ENCODE measurements around the gene KDR.

Gene KDR

DNA sequence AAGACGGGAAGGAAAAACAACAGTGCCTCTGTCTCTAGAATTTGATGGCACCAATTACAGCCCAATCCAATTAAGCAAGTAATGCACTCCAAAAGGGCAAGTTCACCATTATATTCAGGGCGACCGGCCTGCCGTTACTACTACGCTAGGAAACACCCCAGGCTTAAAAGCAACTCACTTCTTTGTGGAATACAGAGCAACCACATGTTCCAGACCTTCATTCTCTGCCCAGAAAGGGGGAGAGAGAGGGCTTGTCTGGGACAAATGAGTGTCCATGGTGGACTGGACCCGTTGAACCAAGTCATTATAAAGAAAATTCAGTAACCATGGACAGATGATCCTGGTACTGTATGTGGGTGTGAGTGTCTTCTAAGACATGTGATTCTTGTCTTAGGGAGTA lies 1.6 kb downstream of the KDR start:
- DNase-seq: no peak

DNA sequence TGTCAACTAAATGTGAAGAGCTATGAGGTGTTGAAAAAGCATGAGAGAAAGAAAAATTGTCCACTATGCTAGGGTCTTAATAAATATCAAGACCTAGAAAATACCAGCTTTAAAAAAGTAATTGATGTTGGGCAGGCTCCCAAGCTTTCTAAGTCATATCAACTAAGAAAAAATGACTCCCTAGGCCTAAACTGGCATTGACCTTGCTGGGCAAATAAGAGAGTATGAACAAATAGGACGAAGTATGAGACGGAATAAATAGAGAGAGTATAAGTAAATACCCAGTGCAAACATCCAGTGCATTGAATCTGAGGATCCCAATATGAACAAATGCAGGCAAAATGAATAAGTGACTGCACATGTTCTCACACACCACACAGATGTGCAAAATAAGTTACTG lies 3.2 kb downstream of the KDR start:
- no peak for DNase-seq

DNA sequence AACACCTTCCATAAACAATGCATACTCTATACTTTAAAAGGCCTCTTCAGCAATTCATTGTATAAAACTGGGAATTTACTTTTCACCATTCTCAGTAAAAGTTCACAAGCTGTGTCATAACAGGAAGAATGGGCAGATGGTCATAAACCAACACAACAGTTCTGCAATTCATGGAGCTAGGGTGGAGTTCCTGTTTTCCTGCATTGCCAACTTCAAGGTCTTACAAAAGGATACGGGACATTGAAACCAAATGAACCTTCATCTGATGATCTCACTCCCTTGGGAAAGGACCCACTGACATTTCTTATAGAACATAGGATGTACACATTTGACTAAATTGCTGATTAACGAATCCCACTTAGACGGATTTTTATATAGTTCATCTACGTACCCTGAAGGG lies 4.1 kb downstream of the KDR start:
- peak; percentile 64 to 85 (median 74) for DNase-seq

DNA sequence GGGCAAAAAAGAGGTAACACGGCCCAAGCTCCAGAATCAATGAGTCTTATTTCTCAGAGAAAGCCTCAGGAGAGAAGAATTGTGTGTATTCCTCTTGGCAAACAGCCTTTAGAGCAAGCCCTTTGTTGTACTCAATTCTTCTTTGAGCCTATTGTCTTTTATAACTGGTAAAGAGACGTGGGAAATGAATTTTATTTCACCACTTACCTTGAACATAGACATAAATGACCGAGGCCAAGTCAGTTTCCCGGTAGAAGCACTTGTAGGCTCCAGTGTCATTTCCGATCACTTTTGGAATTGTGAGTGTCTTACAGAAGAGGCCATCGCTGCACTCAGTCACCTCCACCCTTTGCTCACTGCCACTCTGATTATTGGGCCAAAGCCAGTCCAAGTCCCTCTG lies 7.0 kb downstream of the KDR start:
- DNase-seq: no peak

DNA sequence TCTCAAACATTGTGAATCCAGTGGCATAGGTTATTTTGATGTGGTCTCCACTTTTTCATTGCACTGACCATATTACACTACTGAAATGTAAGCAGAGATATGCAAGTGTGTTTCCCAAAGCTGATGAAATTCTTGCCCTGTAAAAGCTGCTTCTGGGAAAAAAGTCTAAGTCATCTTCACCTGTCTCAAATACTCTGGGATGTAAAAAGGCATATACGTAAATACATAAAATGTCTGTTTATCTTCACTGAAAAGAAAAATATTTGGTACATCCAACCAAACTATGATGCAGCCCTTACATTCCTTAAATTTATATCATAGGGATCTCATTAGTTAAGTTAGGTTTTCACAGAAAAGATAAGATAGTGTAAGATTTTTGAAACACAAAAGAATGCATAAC lies 7.9 kb downstream of the KDR start:
- no peak for DNase-seq

DNA sequence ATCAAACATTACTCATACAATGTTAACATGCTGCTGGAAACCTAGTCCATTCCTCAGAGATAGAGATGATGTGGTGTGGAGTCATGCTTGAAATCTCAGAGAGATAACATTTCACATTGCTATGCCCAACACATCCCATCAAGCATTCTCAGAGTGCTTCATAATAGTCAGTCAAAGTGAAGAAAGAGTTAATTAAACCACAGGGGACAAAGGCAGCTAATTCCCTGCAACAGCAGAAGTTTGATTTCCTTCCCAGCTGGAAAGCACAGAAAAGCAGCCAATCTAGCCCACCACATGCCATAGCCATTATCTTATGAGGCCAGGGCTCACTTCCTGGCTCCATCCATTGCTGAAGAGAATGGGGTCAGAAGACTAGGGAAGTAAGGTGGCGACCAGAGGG lies 8.9 kb downstream of the KDR start:
- no peak for DNase-seq

DNA sequence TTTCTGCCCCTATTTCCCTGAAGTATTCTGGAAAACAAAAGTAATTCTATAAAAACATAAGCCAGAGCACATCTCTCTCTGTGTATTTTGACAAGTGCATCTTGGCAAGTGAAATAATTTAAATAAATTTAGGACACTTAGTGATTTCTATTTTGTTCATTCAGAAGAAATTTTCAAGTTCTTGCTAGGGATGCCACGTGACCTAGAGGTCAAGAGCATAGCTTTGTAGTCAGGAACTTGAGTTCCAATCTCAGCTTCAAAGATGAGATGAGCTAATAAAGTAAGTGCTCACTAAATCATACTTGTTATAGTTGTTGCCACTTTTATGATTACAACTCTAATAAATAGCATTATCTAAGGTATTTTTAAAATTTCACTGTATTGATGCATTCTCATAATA lies 13.8 kb downstream of the KDR start:
- no peak for DNase-seq

DNA sequence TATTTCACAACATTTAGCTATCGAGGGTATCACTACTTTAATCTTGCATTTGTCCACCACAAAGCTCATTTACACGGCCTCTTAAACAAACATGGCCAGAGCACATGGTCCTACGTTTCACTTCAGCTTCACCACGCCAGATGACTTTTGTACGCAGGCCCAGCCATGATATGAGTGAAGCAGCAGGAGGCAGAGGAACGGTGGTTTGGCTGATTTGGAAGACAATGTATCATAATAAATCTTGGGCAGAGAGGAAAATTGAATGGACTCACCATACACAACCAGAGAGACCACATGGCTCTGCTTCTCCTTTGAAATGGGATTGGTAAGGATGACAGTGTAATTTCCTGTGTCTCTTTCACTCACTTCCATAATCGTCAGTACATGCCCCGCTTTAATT lies 15.3 kb downstream of the KDR start:
- DNase-seq: no peak

DNA sequence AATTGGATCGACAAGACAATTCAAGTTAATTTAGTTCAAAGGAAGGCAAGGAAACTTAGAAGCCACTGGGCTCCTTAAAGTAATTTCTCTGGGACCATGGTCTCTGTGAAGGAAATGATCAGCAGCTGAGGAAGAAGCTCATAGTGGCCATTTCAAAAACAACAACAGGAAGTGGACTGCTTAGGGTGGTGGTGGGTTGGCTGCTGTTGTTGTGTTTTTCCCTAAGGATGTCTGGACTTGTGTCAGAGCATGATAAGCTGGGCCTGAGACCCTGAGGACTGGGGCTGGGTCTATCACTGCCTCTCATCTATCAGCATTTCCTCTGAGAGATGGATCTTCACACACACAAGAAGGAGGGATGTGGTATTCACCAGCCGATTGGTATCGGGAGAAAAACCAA lies 18.3 kb downstream of the KDR start:
- no peak for DNase-seq

DNA sequence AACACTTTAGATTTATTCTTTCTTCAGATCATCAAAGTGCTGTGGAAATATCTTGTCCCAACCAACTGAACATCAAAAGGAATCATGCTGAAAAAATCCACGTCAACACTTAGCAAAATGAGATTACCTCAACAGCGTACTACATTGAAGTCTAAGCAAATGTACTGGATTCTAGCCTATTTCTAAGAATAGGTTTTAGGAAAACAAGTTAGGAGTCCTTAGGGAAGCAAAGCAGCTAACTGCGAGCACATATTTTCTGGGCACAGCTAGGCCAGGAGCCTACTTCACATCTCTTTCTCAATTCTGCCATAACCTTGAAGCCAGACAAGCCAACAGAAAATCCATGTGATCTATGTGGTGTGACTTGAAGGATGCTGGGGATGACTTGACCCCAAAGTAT lies 22.2 kb downstream of the KDR start:
- DNase-seq: no peak

DNA sequence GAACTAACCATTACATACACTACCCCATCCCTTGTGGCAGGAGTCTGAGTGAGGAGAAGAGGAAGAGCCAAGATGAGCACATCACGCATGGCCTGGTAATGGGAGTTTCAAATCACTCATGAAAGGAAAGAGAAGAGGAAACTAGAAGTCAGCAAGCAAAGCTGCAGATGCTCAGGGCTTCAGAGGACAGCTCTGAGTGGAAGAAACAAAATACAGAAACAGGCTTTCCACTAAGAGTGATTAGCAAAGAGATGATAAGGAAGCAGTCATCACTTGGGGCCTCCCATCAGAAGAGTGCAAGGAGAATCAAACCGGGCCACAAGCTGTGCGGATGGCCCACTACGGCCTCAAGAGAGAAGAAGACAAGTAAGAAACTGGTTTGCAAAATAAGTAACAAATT lies 25.6 kb downstream of the KDR start:
- no peak for DNase-seq

DNA sequence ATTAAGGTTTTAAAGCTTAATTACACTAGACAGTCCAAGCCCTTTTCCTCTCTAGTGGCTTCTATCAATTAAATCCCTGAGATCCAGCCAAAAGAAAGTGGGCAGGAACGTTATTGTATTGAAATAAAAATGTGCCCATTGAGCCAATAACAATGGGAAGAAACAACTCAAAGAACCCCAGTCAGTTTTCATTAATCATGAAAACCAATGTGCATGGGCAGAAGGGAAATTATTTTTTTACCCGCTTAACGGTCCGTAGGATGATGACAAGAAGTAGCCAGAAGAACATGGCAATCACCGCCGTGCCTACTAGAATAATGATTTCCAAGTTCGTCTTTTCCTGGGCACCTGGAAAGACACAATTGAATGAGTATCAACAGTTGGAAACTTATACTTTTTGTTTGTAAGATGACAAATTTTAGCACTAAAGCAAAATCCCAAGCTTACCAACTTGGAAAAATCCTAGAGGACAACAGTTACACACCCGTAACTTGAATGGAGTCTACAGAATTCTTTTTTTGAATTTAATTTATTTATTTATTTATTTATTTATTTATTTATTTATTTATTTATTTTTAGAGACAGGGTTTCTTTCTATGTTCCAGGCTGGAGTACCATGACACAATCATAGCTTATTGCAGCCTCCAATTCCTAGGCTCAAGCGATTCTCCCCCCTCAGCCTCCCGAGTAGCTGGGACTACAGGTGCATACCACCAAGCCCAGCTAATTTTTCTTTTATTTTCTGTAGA lies 26.8 kb downstream of the KDR start:
- DNase-seq: no peak

DNA sequence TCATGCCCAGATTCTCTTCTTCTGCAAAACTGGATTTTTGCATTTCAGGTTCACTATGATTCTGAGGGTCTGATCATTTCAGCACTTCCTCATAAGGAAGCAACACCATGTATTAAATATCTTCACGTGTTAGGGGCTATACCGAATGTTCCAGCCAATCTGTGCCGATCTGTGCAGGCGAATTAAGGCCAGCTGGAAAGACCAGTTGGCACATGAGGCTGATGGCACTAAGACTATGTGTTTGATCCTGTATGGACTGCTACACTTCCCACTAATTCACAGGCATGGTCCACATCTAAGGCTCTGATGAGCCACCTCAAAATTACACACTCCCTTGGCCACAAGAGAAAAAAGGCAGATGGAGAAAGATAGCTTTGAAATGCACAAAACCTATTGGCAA lies 28.8 kb downstream of the KDR start:
- no peak for DNase-seq

DNA sequence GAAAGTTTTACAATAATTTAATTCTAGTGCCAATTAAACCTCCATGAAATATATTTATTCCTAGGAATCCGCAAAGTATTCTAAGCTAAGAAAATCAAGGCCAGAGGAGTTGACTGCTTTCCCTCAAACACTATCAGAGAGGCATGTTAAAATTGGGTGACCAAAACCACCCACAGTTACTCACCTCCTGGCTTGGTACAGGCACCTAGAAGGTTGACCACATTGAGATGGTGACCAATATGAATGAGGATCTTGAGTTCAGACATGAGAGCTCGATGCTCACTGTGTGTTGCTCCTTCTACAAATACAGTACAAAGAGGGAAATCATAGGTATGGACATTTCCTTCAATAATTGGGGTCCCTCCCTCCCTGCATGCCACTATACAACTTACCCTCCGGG lies 29.4 kb downstream of the KDR start:
- no peak for DNase-seq

DNA sequence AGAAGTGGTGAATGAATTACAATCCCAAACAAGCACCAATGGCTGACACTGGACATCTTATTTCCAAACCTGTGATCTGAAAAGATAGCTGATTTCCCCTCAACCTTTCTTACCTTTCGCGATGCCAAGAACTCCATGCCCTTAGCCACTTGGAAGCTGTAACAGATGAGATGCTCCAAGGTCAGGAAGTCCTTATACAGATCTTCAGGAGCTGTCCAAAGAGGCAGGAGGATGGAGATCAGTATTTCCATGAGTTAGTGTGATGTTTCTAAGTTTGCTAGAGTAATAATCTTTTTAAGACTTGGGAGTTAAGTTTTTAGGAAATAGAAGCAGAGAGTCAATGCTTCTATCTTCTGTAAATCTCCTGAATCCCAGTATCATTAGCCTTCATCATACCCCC lies 32.9 kb downstream of the KDR start:
- DNase-seq: no peak

DNA sequence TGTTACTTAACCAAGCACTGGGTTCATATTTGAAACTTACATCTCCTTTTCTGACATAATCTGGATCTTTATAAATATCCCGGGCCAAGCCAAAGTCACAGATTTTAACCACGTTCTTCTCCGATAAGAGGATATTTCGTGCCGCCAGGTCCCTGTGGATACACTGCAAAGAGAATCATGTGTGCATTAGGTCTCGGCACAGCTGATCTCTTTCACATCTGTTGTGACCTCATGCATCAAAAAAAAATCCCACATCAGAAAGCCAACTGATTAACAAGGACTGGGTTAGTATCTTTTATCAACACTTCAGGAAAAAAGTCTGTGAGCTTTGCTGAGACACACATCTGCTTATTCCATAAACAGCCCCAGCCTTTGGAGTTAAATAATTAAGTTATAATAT lies 35.5 kb downstream of the KDR start:
- no peak for DNase-seq

DNA sequence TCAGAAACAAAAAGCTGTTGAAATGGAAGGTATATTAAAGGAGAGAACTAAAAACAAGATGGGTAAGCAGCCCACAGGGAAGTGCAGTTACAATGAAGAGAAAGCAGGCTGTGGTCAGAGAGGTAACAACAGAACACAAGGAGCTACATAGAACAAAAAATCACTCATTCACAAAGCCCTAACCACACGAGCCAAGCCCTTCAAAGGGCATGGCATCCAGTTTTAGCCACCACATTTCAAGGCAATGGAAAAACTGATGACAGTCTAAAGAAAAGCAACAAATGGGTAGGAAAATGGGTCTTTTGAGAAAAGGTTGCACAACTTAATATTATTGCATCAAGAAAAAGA lies 37.5 kb downstream of the KDR start:
- no peak for DNase-seq

DNA sequence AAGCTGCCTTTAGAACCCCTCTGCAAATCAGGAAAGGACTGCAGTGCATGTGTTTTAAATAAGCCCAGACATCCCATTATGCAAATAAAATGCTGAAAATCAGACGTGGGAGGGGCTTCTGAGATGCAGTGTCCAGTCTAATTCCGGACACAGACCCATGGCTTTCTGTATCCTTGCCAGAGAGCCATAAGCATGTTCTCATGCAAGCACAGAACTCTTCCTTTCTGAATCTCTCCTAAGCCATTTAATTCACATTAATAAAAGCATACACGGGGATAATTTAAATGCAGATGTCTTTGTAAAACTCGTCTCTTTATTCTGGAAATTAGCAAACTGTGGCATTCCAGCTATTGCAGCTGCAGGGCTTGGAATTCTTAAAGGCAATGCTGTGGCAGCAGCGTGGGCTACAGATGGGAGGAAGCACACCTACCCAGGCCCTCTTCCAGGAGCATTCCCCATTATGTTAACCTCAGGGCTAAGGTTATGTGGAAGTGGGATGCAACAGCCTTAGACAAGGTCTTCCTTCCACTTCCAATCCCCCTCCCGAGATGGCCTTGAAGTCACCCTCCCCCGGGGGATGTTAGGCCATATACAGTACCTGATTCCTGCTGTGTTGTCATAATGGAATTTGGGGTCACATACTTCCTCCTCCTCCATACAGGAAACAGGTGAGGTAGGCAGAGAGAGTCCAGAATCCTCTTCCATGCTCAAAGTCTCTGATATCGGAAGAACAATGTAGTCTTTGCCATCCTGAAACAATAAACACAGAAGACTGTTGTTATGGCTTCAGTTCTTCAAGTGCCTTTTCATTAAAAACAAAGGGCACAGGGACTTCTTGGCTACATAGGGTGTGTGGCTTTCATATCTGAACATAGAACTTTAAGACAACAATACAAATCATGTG lies 38.1 kb downstream of the KDR start:
- no peak for DNase-seq

DNA sequence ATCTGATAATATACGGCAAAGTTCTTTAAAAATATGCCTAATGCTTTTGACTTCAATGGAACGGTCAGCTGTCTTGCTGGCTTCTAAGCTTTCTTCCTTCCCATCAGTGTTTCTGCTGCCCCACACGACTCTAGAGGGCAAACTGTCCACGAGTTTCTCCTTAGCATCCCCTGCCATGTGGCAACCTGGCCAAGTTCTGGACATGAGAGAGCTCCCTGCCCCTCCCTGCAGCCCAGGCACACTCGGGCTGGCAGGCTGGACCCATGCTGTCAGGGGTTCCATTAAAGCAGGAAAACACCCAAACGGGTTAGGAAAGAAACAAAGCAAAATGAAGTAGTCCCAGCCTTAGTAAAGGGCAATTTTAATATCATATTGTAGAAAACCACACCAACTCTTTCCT lies 38.8 kb downstream of the KDR start:
- DNase-seq: no peak

DNA sequence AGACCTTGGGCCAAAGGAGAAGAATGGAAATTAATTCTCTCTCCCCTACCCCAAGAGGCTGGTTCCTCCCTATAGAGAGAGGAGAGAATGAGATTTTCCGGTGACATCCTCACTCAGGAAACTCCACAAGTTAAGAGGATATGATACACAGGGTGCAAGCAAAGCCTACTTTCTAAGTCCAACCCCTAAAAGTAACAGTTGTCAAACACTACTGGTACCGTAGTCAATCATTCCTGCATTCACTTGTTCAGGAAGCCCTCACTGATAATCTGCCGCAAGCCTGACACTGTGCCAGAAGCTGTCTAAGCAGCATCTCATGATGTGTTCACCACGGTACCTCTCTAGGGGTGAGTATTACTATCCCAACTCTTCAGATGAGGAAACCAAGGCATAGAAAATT lies 41.7 kb downstream of the KDR start:
- DNase-seq: no peak

DNA sequence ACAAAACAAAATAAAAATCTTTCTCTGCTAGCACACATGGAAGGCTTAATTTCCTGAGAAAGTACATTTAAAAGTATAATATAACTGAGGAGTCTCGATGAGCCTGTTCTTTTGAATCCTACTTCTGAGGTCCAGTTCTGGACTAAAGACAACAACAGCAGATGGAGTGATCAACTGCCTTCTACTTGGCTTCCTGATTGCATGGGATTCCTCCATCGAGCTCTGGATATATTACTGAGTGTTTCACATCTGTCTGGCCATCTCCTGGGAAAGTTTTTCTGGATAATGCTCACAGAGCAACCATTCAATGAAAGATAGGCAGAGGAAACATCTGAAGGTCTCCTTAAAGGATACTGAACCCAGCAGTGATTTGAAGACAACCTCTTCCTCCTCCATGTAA lies 42.6 kb downstream of the KDR start:
- DNase-seq: no peak

DNA sequence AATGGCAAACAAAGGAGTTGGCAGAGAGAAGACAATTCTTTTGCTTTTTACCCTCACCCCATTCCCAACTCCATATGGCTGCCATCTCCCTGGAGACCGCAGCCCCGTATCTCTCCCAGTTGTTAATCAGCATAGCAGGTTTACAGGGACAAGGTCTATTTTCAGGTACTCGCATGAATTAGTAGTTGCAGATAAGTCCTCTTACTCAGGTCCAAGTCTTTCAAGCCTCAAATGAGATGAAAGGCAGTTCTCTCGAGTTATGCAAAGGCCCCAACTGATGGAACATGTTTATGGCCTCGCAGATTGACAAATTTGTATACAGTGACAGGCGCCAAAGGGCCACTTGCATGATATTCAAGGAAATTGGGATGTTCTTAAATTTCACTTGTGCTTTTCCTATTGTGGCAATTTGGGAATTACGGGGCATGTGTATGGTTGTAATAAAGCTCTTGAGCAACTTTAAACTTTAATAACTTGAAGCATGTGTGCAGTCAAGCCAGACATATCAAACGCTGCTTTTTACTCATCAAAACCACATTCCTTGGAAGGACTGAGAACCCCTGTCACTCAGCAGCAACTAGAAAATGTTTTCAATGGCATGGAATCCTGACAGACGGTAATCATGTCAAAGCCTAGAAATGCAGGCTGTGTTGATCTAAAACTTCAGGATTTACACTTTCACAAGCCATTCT lies 45.1 kb downstream of the KDR start:
- DNase-seq: no peak

DNA sequence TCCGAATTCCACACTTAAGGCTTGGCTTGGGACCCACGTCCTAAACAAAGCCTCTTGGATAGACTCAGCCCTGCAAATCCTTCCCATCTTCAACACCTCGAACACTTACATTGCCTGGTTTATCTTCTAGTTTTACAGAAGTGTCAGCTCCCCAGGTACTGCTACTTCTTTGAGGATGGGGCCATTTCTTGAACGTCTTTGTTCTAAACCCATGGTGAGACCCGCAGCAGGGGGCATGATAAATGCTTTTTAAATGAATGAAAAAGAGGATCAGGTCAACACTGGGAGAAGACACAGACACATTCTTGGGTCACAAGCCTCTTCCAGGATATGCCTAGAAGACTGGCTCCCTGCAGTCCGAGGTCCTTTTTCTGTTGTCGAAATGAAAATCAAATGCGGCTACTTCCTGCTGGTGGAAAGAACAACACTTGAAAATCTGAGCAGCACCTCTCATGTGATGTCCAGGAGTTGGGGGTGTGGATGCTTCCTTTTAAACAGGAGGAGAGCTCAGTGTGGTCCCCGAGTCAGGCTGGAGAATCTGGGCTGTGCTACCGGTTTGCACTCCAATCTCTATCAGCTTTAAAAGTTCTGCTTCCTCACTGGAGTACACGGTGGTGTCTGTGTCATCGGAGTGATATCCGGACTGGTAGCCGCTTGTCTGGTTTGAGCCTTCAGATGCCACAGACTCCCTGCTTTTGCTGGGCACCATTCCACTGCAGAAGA lies 45.8 kb downstream of the KDR start:
- no peak for DNase-seq

Measured in suppressor macrophage (primary cell).